GM19324 (cell line): ENCODE results near the gene ARL3.

Experiments used
- ATAC-seq: cut with Tn5 transposase; IDR thresholded peaks from one replicate; pipeline ENCODE4 v1.9.1; 2021; ENCODE audit warnings: mild to moderate bottlenecking, moderate library complexity; ENCODE audit not compliant: unreplicated experiment, low FRiP score

Gene ARL3

GRCh38 chr10:102624094-102624493, 90.1 kb downstream of the ARL3 start:
- ATAC-seq = no peak
